ENCODE measurements around the gene FEV.

The FEV gene

DNA sequence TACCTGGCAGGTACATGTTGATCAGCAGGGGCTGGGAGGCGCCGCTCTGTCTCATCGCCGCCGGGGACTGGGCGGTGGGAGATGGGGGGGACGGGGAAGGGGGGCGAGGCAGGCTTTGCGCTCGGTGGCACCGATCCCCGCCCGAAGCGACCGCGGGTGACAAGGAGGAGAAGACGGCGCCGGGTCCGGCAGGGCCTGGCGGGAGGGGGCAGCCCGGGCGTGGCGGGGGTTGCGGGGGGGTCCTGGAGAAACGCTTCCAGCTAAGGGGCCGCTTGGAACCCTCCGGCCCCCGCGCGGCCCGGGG lies at the start of gene FEV:
Gene FEV, minus strand, starts transcription at position 164 of the 304 bp plus-strand sequence. Its CDS starts 109 bp downstream, at position 55.
- no peak for DNase-seq (ENCODE audit: low read depth in 1 of 2, low spot score in 1 of 2)

DNA sequence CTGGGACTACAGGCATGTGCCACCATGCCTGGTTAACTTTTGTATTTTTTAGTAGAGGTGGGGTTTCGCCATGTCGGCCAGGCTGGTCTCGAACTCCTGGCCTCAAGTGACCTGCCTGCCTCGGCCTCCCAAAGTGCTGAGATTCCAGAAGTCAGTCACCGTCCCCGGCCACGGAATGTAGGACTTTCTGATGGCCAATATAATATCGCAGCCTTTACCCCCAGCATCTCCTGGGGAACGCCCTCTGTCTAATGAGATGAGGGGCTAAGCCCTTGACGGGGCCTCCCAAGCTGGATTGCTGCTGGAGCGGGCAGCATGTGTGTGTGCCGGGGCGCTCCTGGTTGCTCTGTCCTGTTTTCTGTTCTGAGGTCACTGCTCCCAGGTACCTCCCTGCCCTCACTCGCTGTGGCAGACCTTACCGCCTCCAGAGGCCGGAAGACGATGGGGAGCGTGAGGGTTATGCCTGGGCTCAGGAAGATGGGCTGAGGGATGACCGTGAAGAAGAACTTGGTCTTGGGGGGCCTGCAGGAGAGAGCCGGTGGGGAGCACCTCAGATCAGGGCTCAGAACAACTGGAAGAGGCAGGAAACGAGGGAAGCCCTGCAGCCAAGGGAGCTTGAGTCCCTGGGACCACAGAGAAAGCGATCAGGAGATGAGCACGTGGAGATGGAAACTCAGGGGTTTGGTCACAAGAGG lies 47.2 kb upstream of the FEV start:
- DNase-seq (ENCODE audit: low read depth in 1 of 2, low spot score in 1 of 2), result no peak

DNA sequence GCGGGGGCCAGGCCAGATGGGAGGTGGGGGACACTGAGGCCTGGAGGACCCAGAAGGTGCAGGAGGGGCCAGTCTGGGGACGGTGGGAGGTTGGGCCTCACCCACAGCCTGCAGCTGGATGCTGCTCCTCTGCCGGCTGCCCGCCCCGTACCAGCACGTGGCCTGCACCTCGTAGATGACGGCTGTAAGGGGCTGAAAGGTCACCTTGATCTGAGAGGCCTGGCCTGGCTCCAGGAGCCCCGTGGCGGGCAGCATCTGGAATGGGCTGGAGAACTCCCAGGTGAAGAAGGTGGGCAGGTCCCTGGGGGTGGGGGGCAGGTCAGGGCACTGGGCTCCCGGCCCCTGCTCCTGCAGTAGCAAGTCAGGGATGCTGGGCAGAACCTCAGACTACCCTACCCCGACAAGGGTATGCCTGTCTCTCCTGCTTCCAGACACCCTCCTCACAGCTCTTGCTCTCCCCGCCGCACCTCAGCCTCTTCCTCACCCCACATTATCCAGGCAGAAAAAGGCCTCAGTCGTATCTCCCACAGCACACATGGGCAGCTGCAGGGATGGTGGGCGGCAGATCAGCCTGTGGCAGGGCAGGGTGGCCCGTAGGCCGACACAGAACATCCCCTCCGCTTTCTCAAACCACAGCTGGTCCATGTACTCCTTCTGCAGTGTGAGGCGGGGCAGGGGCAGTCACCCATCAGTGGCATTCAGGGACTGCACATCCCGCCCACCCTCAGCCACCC lies 46.2 kb upstream of the FEV start:
- DNase-seq (ENCODE audit: low read depth in 1 of 2, low spot score in 1 of 2), result no peak

DNA sequence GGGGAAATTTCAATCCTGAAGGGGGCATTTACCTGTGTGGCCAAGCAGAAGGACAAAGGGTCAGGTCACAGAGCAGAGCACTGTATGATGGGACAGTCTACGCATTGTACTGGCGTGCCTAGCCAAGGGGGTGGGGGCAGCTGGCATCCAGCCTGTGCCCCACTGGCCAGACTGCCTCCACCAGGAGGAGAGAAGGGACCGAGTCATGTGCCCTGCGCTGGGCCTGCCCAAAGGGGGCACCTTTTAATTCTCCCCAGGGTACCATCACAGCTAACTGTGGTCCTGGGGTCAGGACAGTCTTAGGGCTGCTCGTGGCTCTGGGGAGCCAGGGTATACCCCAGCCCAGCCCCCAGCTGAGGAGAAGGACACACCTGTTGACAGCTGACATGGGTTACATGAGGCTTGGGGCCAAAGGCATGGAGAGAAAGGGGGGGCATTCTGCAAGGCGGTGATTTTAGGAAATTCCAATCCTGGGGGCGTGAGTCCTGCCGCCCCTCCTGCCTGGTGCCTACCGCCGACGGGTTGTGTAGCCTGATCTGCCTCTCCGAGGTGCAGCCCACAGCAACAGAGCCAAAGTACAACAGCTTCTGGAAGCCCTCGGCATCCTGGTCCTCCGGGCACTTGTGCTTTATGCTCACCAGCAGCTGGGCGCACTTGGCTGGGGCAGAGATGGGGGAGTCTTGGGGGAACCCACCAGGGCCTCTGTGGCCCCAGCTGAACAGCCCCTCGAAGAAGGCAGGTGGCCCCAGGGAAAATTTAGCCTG lies 45.4 kb upstream of the FEV start:
- DNase-seq (ENCODE audit: low read depth in 1 of 2, low spot score in 1 of 2), result no peak

DNA sequence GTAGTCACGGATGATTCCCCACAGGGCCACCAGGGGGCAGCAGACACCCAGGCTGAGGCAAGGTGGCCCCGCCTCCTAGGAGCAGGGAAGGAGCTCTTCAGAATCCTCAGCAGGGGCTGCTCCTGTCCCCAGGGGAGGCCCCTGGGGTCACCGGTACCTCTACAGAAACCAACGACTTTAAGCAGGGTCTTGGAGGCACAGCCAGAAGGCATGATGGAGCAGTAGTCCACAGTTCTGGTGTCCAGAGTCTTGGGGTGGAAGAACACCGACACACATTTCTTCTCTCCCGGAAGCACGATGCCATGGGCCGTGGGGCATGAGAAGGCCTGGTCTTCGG lies 44.8 kb upstream of the FEV start:
- DNase-seq (ENCODE audit: low read depth in 1 of 2, low spot score in 1 of 2), result peak; percentile 45 to 62

DNA sequence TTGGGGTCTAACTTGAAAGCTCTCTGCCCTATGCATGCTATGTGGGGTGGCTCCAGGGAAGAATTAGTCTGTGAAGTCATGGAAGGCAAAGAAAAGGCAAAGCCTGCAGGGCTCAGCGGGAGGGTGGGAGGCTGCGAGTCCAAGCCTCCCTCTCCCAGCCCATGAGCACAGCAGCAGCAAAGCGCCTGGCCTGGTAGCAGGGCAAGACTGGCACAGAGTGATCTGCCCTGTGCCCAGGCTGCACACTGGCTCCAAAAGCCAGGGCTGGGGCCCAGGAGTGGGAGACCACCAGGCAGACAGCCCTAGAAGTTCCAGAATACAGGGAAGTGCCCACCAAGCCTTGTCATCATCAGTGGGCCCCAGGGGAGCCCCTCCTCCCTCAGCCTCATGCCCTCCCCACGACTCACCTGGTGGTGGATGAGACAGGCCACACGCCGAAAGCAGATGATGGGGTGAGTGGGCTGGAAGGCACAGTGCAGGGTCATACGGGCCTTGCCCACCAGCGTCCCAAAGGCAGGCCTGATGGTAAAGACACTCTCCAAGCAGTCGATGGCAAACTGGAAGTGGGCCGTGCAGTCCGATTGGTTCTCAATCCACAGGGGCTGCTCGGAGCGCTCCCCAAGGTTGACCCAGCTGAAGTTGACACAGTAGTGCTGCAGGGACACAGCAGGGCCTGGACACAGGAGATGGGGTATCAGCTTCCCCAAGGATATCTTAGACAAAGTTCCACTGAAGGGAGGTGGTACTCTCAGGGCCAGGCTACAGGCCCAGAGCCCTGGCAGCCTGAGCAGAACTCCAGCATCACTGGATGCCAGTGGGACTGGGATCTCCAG lies 44.2 kb upstream of the FEV start:
- DNase-seq (ENCODE audit: low read depth in 1 of 2, low spot score in 1 of 2), result no peak

DNA sequence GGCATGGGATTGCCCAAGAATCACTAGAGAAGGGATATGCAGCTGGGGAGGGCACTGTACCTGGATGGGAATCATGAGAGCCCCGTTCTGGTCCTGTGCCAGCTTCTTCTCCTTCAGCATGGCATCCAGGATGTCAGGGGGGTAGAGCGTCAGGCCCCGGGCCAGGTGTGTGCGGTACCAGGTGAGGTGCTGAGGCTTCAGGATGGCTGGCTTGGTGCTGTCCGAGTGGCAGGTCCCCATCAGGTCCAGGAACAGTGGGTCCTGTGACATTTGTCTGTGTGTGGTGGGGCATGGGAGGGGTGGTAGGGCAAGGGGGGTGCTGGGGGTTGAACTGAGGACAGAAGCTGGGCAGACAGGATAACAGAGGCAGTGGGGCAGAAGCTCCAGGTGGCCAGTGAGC lies 43.2 kb upstream of the FEV start:
- DNase-seq (ENCODE audit: low read depth in 1 of 2, low spot score in 1 of 2), result no peak

DNA sequence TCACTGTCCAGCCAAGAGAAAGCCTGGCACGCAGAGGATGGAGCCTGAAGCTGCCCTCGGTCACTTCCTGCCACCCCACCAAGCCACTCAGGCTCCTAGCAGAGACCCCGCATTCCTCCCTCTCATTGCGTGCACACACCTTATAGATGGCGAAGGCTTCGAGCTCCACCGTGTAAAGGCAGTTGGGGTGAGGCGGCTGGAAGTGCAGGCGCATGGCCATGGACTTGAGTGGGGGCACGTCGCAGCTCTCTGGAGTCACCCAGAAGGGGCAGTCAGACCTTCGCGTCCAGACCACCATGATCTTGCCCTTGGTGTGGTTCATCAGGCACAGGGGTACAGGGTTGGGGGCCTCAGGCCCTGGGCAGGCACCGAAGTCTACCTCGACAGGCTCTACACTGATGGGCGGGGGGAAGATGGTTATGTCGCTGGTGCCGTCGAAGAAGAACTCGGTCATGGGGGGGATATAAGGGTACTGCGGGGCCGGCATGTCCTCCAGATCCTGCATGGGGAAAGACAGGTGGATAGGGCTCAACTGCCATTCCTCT lies 42.6 kb upstream of the FEV start:
- no peak for DNase-seq (ENCODE audit: low read depth in 1 of 2, low spot score in 1 of 2)

DNA sequence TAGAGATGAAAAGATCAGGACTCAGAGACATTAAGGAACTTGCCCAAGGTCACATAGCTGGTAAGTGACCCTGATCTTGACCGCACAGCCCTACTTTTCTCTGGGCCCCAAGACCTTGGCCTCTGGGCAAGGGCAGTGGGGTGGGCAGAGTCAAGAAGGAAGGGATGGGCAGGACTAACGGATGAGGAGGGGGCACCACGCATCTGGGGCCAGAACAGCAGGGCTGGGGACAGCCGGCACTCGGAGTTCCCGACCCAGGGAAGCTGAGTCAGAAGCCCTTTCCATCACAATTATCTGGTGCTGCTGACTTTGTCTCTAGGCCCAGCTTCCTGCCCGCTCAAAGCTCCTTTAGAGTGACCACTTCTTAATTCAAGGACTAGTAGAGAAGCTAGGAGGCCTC lies 42.0 kb upstream of the FEV start:
- DNase-seq (ENCODE audit: low read depth in 1 of 2, low spot score in 1 of 2), result no peak

DNA sequence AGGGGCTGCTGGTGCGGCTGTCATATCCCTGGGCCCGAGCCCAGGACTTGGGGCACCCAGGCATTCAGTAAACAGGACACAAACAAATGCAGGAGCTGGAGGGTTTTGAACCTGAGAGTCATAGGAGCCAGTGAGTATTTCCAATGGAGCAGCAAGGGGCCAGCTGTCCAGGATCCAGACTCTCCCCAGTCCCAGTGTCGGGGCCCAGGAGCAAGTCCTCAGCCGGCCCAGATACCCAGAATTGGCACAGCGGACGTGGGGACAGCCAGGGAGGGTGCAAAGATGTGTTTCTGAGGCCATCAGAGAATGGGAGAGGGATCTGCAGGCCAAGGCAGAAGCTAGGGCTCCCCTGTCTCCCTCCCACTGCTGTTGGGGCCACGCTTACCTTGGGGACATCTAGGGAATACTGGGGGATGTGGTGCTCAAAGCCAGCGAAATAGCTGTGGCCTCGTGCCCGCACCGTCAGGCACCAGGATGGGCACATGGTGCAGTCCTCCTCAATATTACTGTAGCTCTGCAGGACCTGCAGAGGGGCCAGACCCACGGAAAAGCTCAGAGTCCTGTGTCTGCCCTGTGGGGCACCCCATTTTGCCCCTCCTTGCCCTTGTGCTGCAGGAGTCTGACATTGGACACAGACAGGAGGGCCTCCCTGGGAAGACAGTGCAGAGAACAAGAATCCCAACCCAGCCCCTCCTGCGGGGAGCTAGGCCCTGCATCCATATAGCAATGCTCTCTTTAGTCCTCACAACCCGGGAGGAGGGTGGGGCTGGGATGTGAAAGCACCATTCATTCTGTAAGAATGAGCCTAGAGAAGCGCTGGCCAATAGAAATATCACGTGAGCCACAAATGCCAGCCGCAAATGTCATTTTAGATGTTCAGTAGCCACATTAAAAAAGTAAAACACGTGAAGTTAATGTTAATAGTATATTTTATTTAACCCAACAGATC lies 40.9 kb upstream of the FEV start:
- no peak for DNase-seq (ENCODE audit: low read depth in 1 of 2, low spot score in 1 of 2)

DNA sequence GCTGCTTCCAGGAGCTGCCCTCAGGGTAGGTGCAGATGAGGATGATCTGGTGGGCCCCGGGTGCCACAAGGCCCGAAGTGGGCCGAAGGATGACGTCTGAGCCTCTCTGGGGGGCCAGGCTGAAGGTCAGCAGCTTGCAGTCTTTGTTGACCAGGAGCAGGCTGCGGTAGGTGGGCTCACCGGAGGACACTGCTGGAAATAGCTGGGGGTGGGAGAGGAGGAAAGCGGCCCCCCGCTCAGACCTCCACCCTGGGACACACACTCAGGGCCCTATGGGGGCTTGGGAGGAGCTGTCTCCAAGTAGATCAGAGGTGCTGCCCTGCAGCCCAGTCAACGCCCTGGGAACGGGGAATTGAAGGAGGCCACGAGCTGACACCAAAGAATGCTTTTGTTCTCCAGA lies 39.1 kb upstream of the FEV start:
- DNase-seq (ENCODE audit: low read depth in 1 of 2, low spot score in 1 of 2), result no peak

DNA sequence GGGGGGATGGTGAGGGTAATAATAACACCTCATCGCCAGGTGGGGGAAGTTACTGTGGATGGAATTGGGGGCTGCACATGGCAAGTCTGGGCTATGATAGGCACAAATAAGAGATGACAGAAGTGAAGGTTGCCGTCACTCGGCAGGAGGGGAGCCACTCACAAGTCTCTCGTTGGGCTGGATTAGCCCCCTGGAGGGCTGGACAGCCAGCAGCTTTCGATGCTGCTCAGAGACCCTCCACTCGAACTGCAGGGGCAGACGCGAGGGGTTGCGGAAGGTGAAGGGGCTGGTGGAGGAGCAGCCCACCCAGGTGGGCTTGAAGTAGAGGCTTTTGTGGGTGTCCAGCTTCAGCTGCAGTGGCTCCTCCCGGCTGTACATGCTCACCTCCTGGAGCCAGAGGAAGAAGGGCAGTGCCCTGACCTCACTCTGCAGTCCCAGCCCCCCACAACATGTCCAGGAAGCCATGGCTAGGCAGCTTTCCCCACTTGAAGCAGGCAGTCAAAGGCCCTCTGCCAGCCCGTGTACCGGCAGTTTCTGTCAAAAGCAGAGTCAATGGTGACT lies 38.1 kb upstream of the FEV start:
- no peak for DNase-seq (ENCODE audit: low read depth in 1 of 2, low spot score in 1 of 2)

DNA sequence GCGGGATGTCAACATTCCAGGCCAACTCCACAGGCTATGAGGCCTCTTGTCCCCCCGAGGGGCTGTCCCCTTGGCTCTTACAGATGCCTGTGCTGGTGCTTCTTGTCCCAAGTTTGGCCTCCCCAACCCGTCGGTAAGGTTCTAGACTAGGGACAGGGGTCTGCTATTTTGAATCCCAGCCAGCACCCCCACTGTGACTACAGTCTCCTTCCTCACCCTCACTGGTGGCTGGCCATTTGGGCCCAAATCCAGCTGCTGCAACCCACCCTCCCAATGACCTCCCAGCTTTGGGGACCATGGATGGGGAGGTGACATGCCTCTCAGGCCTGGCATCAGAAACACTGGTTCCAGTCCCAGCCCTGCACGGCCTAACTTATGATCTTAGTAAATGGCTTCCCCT lies 37.6 kb upstream of the FEV start:
- DNase-seq (ENCODE audit: low read depth in 1 of 2, low spot score in 1 of 2), result no peak

DNA sequence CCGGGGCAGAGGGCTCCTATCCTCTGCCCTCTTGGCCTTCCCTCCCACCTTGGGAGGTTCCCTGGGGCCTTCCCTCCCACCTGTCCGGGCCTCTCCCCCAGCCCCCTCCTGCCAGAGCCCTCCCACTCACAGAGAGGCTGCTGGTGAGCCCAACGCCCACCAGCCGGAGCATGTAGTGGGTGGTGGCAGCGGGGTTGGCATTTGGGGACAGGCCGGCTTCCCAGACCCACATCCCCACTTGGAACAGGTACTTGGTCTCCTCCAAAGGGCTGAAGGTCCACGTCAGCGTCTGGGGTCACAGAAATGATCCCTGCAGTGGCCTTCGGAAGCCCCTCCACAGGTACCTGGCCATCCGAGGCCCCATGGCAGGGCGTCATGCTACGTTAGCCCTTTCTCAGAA lies 37.1 kb upstream of the FEV start:
- DNase-seq (ENCODE audit: low read depth in 1 of 2, low spot score in 1 of 2), result no peak

DNA sequence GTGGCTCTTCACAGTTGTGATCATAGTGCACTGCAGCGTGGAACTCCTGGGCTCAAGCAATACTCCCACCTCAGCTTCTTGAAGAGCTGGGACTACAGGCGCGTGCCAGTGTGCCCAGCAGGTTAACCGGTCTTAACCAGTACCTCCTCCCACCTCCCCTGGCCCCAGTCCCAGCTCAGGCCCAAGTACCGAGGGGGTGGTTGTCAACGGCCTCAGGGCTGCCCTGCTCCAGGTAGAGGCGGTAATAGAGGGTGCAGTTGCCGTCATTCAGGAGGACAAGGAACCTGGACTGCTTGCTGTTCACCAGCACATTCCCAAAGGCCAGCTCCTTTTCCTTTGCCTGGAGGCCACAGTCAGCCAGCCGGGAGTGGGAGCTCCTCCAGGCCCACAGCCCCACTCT lies 36.6 kb upstream of the FEV start:
- DNase-seq (ENCODE audit: low read depth in 1 of 2, low spot score in 1 of 2), result no peak

DNA sequence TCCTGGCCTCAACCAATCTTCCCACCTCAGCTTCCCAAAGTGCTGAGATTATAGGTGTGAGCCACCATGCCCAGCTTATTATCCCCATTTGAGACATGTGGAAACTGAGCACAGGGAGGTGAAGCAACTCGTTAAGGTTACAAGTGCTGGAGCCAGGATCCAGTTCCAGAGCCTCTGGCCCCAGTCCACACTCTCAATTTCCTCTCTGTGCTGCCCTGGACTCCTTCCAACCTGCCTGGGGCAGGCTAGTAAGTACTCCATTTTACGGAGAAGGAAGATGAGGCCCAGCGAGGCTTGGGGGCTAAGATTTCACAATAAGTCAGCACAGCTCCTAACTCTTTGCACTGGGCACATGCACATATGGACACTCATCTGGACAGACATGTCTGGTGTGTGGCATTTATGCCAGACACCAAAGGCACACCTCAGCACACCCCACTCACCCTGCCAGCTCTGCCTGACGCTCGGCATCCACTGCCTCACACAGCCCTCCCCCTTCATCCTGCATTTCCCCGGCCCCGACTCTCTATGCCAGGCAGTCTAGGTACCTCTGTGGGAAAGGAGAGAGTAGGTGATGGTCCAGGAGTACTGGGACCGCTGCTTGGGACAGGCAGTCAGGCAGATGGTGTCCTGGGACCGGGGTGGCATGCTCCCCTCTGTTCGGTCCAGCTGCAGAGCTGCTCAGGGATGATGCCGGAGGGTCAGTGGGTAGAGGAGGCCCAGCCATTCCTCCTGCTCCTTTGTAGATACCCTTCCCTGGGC lies 35.8 kb upstream of the FEV start:
- DNase-seq (ENCODE audit: low read depth in 1 of 2, low spot score in 1 of 2), result no peak

DNA sequence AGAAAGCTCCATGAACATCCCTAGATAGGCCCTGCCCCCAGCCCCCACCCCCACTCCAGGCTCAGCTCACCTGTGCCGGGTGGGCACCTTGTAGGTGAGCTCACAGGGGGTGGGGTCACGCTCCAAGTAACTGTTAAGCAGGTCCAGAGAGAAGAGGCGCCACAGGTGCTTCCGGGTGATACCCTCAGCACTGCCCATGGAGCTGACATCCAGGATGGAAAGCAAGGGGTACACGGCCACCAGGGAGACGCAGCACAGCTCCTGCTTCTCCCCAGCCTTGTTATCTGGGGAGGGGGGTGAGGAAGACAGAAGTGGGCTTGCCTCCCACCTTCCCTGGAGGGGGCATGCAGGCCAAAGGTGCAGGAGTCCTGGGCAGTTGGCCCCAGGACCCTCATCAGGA lies 34.5 kb upstream of the FEV start:
- DNase-seq (ENCODE audit: low read depth in 1 of 2, low spot score in 1 of 2), result no peak

DNA sequence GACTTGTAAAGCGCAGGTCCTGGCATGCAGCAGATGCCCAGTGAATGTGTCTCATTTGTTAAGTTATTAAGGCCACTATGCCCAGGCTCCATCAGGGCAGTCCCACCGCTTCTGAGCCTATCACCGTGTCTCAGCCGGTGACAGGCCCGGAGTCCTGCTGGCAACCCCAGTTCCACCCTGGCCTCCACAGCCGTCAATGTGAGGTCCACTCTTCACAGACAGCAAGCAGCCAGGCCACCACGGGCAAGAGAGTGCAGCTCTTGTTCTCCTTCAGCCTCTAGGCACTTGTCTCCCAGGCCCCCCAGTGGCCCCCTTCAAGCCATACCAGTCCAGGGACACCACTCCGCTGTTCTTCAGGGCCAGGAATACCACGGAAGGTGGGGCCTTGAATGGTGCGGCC lies 33.7 kb upstream of the FEV start:
- no peak for DNase-seq (ENCODE audit: low read depth in 1 of 2, low spot score in 1 of 2)

DNA sequence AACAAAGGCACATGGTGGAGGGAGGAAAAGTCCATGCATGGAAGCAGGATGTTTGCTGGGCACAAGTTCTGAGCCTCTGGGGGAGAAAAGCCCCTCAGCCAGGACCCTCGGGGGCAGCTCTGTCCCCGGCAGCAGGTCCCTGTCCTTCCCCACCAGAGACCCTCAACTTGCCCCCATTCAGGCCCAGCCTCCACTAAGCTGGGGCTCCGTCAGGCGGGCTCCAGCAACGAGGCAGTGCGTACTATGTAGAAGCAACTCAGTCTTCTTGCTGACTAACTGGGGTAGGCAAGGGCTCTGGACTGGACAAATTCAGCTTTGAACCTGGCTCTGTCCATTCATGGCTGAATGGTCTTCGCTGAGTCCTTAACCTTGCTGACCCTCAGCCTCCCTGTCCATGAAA lies 33.3 kb upstream of the FEV start:
- DNase-seq (ENCODE audit: low read depth in 1 of 2, low spot score in 1 of 2), result no peak
